Esophagus (tissue), 2 donors: Measurements from ENCODE around the gene FZD10. TPM values are rescaled to one million over a fixed set of nuclear protein-coding genes. Genes with fewer than 3 reads are reported as not detected.

ENCODE experiments used
- H3K27ac ChIP-seq, 2 donors: one replicate each; pipeline ENCODE4 v1.5.1; 2013; ENCODE audit warnings: low read depth in 2 of 2, mild to moderate bottlenecking in 2 of 2, inconsistent platforms in 1 of 2, low read length in 1 of 2, moderate library complexity in 1 of 2
- H3K27me3 ChIP-seq, 2 donors: one replicate each; pipeline ENCODE4 v1.6.1; 2013; ENCODE audit warnings: low read length in 2 of 2, control low read depth in 1 of 2, mild to moderate bottlenecking in 1 of 2; ENCODE audit not compliant: insufficient read depth in 2 of 2, control insufficient read depth in 1 of 2
- H3K36me3 ChIP-seq, 2 donors: one replicate each; pipeline ENCODE4 v1.6.1; 2013; ENCODE audit warnings: low read length in 1 of 2; ENCODE audit not compliant: control insufficient read depth in 2 of 2, insufficient read depth in 2 of 2
- H3K4me1 ChIP-seq, 2 donors: one replicate each; pipeline ENCODE4 v1.6.1; 2013; ENCODE audit warnings: low read length in 1 of 2; ENCODE audit not compliant: control insufficient read depth in 2 of 2, insufficient read depth in 2 of 2
- H3K4me3 ChIP-seq, 2 donors: one replicate each; pipeline ENCODE4 v1.5.1; 2013; ENCODE audit warnings: low read length in 2 of 2, mild to moderate bottlenecking in 2 of 2, low read depth in 1 of 2, moderate library complexity in 1 of 2
- H3K9me3 ChIP-seq, 2 donors: one replicate each; pipeline ENCODE4 v1.6.1; 2013; ENCODE audit warnings: mild to moderate bottlenecking in 2 of 2, low read depth in 1 of 2, low read length in 1 of 2, moderate library complexity in 1 of 2; ENCODE audit not compliant: control insufficient read depth in 2 of 2, insufficient read depth in 1 of 2
- WGBS, 2 donors: extraction: QIAGEN DNeasy Blood & Tissue Kit; methylation state at CpG; one replicate each; pipeline ENCODE4 v1.1.7; 2013; 5-methylcytosine and 5-hydroxymethylcytosine counted together
- polyA plus RNA-seq, 2 donors: library from polyadenylated mRNA; stranded (reverse); fragments of 200-250 nt; gene quantifications; one replicate each; pipeline ENCODE4 v1.2.3, GENCODE V29; 2013
- donor health status: healthy with polysubstance abuse.
- donor health status: Bipolar disorder and iron deficiency.

Gene FZD10
- polyA plus RNA-seq, 2 donors, result 7.2 to 18.7 TPM

DNA sequence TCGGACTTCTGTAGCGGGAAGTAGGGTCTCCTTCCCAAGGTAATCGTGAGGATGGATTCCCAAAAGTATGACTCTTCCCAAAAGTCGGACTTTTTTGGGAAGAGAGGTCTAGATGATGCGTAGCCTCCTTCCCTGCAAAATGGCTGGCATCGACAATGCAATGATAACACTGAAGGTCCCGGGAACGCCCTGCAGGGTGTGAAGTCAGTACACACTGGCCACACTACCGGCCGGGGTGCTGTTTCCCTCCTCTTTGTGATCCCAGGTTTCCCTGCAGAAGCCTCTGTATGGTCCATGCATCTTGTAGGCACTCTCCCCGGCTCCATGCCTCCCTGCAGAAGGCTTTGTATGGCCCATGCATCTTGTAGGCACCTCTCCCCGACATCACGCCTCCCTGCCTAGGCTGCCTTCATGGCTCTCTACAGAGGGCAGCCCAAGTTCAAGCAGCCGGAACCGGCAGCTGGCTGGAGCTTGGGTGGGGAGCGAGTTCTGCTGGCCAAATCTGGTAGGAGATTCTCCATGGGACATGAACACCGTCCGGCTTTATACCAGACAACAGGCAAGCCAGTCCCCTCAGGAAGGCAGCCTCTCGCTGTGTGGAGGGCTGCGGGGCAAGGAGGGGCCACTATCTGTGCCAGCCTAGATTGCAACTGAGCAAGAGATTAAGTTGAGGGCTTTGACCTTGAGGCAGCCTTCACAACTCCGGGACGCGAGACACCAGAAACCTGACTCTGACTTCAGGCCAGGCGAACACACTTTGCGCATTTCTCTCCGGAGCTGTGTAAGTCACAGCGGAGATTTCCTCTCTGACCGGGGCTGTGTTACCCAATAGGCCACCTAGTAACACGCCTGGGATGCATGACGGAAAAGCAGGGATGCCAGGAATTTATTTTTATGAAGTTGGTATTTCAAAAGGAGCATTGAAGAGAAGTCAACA lies 23.5 kb downstream of the FZD10 start:
- H3K9me3 ChIP-seq, result no peaks in the 10 kb centered on the region
- H3K27me3 ChIP-seq, result no peaks in the 10 kb centered on the region
- H3K4me3 ChIP-seq, result no peak overlapping the region
- H3K36me3 ChIP-seq, result no peaks in the 10 kb centered on the region
- WGBS, 2 donors, result 87 to 93% methylated on average over 30 of the region's 30 CpGs
- H3K27ac ChIP-seq, result no peak overlapping the region
- peaks cover 0 to 4% of the 10 kb centered on the region in 2 donors for H3K4me1 ChIP-seq

DNA sequence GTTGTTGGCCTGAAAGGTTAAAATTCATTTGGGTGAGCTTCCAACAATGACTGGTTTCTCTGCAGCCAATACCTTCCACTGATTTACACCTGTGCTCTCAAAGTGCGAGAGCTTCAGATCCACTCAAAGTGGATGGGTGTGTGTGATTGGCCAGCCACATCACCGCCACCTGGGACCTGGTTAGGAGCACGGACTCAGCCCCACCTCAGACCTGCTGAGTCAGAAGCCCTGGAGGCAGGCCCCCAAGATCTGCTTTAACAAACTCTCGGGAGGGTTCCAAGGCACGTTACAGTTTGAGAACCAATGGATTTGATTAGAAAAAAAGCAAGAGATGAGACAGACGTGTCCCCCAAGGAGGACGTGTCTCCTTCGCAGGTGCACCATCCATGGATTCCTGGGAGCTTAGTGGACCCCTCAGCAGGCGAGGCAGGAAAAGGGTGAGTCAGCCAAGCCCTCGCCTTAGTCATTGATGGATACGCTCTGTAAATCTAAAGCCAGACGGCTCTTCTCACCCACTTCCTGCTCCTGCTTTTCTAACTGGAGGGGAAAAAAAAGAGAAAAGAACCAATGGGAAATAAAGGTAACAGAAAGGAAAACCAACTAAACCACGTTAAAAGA lies 24.5 kb downstream of the FZD10 start:
- no peaks in the 10 kb centered on the region for H3K36me3 ChIP-seq
- 20 to 32% methylated on average over 13 of the region's 13 CpGs for WGBS, 2 donors
- H3K9me3 ChIP-seq, result no peaks in the 10 kb centered on the region
- peaks cover 0 to 4% of the 10 kb centered on the region in 2 donors for H3K4me1 ChIP-seq
- H3K4me3 ChIP-seq, result no peak overlapping the region
- no peaks in the 10 kb centered on the region for H3K27me3 ChIP-seq
- no peak overlapping the region for H3K27ac ChIP-seq

DNA sequence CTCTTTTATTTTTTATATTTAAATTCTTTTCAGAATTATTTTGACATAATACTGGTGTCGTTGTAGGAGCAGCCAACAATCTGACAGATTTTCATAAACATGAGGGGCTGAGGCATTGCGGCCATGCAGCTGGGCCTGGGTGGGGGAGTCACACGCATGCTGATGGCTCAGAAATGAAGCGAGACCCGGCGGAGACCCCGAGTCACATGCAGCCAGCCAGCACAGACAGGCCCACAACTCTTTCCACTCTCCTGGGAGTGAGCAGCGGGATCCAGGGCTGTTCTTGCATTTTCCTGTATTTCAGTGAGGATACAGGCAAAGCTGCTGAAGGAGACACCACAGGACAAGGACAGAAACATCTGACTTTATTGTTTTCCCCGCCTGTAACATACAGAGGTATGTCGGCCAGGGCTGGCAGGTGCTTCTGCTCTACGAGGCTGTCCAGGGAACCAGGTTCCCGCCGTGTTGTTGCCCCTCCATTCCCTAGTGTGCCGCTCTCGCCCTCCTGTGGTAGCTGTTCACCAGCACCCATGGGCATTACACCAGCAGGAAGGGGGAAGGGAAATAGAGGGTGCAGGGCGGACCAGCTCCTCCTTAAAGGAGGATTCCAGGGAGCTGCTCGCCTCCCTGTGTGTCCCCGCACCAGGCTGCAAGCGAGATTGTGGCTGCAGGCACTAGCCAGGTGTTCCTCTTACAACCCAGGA lies 30.5 kb downstream of the FZD10 start:
- Histone ChIP-seq H3K27ac (no peak overlapping the region), H3K9me3 (no peaks in the 10 kb centered on the region), H3K4me1 (no peaks in the 10 kb centered on the region), H3K27me3 (no peaks in the 10 kb centered on the region), H3K36me3 (no peaks in the 10 kb centered on the region), H3K4me3 (no peak overlapping the region)
- 65 to 69% methylated on average over 19 of the region's 19 CpGs for WGBS, 2 donors

DNA sequence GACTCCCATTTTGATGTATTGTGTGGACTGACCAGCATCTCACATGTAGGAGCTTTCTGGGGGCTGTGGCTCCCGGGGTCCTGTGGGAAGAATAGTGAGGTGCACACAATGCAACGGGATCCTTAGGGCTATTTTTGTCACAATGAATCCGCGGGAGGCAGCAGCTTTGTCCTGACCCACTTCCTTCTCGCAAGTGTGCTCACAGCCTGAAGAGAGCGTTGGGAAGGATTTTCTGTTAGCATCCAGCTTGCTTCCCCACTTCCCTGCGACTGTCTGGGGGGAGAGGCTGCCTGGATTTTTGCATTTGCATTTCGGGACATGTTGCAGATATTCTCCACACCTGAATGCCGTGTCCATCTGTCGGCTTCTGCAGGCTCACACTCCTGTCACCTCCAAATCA lies 31.9 kb downstream of the FZD10 start:
- 64 to 73% methylated on average over 10 of the region's 10 CpGs for WGBS, 2 donors
- Histone ChIP-seq H3K4me3 (no peak overlapping the region), H3K36me3 (no peaks in the 10 kb centered on the region), H3K27ac (no peak overlapping the region), H3K9me3 (no peaks in the 10 kb centered on the region), H3K4me1 (no peaks in the 10 kb centered on the region), H3K27me3 (no peaks in the 10 kb centered on the region)

DNA sequence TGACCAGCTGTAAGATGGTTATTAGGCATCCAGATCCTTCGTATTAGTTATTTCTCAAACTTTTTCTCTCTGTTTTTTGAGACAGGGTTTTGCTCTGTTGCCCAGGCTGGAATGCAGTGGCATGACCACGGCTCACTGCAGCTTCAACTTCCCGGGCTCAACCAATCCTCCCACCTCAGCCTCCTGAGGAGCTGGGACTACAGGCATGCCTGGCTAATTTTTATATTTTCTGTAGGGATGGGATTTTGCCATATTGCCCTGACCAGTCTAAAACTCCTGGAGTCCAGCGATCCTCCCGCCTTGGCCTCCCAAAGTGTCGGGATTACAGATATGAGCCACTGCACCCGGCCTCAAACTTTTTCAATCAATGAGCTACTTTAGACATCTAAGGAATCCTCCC lies 33.1 kb downstream of the FZD10 start:
- Histone ChIP-seq H3K4me1 (no peaks in the 10 kb centered on the region), H3K4me3 (no peak overlapping the region), H3K27ac (no peak overlapping the region), H3K36me3 (no peaks in the 10 kb centered on the region), H3K27me3 (no peaks in the 10 kb centered on the region), H3K9me3 (no peaks in the 10 kb centered on the region)
- 90 to 94% methylated on average over 7 of the region's 7 CpGs for WGBS, 2 donors

DNA sequence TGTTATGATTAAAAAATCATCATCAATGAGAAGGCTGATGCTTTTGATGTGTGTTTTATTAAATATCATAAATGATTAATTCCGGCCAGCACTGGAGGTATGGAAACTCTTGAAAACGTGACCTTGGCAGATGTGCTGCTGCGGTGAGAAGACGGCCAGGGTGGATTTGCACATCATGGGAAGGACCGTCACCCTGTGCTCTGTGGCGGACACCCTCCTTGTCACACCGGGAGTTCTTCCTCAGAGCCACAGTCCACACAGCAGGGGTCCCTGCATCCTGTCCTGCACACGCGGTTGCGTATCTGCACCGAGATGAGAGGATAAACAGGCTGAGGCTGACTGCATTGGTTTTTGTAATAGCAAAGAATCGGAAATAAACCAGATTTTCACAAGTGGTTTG lies 33.5 kb downstream of the FZD10 start:
- WGBS, 2 donors, result 76 to 87% methylated on average over 12 of the region's 12 CpGs
- Histone ChIP-seq H3K4me1 (no peaks in the 10 kb centered on the region), H3K36me3 (no peaks in the 10 kb centered on the region), H3K27me3 (no peaks in the 10 kb centered on the region), H3K27ac (no peak overlapping the region), H3K4me3 (no peak overlapping the region), H3K9me3 (no peaks in the 10 kb centered on the region)

DNA sequence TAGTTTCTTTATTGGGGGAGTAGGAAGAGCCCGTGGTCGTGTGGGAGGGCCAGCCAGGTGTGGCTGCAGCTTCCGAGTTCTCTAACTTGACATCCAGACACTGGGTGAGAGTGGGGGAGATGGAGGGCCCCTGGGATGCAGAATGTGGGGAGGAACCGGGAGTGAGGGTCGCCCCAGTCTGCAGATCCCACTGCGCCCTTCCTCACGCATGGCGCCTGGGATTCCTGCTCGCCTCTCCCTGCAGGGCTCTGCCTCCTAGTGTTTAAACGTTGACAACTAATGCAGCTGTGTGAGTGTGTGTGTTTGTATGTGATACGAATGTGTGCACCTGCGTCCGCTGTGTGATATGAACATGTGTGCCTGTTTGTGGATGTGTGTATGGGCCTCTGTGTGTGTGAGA lies 34.6 kb downstream of the FZD10 start:
- no peak overlapping the region for H3K4me3 ChIP-seq
- 71 to 75% methylated on average over 13 of the region's 13 CpGs for WGBS, 2 donors
- no peak overlapping the region for H3K27ac ChIP-seq
- H3K27me3 ChIP-seq, result no peaks in the 10 kb centered on the region
- no peaks in the 10 kb centered on the region for H3K4me1 ChIP-seq
- H3K9me3 ChIP-seq, result no peaks in the 10 kb centered on the region
- no peaks in the 10 kb centered on the region for H3K36me3 ChIP-seq

DNA sequence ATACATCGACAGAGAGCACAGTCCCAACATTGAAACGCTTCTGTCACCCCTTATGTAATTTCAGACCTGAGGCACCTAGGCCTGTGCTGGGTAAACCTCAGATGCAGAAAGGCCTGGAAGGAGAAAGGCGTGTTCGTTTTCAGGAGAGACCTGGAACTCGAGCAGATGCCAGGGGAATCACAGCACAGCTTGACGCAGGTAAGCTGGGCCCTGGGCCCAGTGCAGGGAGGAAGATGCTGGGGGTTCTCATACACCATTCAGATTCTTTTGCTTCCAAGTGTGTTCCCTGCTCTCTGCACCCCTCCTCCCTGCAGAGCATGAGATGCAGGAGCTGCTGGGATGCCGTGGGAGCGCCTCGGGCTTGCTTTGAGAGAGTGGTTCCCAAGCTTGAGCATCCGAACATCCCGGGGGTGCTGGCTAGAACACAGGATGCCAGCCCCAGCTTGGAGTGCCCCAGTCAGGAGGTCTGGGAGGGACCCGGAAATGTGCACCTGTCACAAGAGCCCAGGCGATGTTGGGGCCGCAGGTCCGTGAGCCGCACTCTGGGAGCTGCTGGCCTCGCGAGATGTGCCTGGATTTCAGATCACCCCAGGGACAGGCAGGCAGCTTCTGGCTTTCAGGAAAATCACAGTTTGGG lies 35.9 kb downstream of the FZD10 start:
- Histone ChIP-seq H3K4me1 (peaks cover 2 to 3% of the 10 kb centered on the region in 2 donors), H3K27me3 (no peaks in the 10 kb centered on the region), H3K9me3 (peaks cover 0 to 4% of the 10 kb centered on the region in 2 donors), H3K36me3 (no peaks in the 10 kb centered on the region), H3K4me3 (no peak overlapping the region), H3K27ac (no peak overlapping the region)
- WGBS, 2 donors, result 85 to 86% methylated on average over 18 of the region's 18 CpGs

DNA sequence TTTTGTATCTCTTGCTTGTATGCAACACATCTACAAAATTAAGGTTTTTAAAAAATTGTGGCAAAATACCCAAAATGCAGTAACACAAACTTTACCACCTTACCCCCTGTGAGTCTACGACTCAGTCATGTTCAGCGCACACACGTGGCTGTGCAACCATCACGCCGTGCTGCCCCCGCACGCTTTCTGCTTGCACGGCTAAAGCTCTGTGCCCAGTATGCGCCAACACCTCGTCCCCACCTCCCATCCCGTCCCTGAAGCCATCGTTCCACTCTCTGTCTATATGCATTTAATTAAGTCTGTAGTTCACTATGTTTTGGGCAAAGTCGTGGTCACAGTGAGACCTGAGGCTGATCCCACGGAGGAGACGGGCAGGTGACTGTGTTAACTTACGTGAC lies 36.4 kb downstream of the FZD10 start:
- no peak overlapping the region for H3K27ac ChIP-seq
- WGBS, 2 donors, result 87 to 90% methylated on average over 16 of the region's 16 CpGs
- no peak overlapping the region for H3K4me3 ChIP-seq
- H3K9me3 ChIP-seq, result peaks cover 0 to 4% of the 10 kb centered on the region in 2 donors
- H3K27me3 ChIP-seq, result no peaks in the 10 kb centered on the region
- H3K36me3 ChIP-seq, result no peaks in the 10 kb centered on the region
- peaks cover 2 to 3% of the 10 kb centered on the region in 2 donors for H3K4me1 ChIP-seq
